SIG-M5 treated with dmso at 0.1 percent for 504 hours (cell line): ENCODE measurements around the gene HAO2.
"Not testable (repeated sequence)": the region's sequence is repeated elsewhere in the genome, so short reads cannot be mapped to it uniquely, and the experiment has no call there.

Experiments
- DNase-seq: peaks from one replicate; lab custom pipeline; 2025; ENCODE audit not compliant: unreplicated experiment; lab: John Stamatoyannopoulos, UW

The HAO2 gene

GRCh38 chr1:119341372-119341947, 27.1 kb upstream of the HAO2 start:
- no peak for DNase-seq

GRCh38 chr1:119345398-119345797, 23.2 kb upstream of the HAO2 start:
- DNase-seq = no peak

GRCh38 chr1:119347858-119348257, 20.7 kb upstream of the HAO2 start:
- DNase-seq = no peak

- no peak for DNase-seq
These were observed 19.6 kb upstream of the HAO2 start for GRCh38 chr1:119348941-119349340.

GRCh38 chr1:119350866-119351265, 17.7 kb upstream of the HAO2 start:
- DNase-seq = not testable (repeated sequence)

GRCh38 chr1:119351997-119352396, 16.6 kb upstream of the HAO2 start:
- no peak for DNase-seq

- no peak for DNase-seq
These were observed 14.7 kb upstream of the HAO2 start for GRCh38 chr1:119353836-119354235.

GRCh38 chr1:119358636-119359035, 9.9 kb upstream of the HAO2 start:
- no peak for DNase-seq

GRCh38 chr1:119359730-119360129, 8.9 kb upstream of the HAO2 start:
- DNase-seq = no peak

- no peak for DNase-seq
These were observed 7.4 kb upstream of the HAO2 start for GRCh38 chr1:119361205-119361604.

GRCh38 chr1:119361620-119362344, 6.8 kb upstream of the HAO2 start:
- DNase-seq = no peak

- DNase-seq = no peak
These were observed 5.4 kb upstream of the HAO2 start for GRCh38 chr1:119363162-119363561.

- no peak for DNase-seq
These were observed 3.9 kb upstream of the HAO2 start for GRCh38 chr1:119364640-119365039.

GRCh38 chr1:119366424-119366823, 2.2 kb upstream of the HAO2 start:
- DNase-seq = no peak

GRCh38 chr1:119367432-119368124, 1.0 kb upstream of the HAO2 start:
- DNase-seq = peak; percentile 22

GRCh38 chr1:119370748-119371147, 2.2 kb downstream of the HAO2 start:
- DNase-seq = no peak

GRCh38 chr1:119371815-119372214, 3.2 kb downstream of the HAO2 start:
- no peak for DNase-seq

GRCh38 chr1:119372503-119373086, 4.0 kb downstream of the HAO2 start:
- peak; percentile 47 for DNase-seq

- no peak for DNase-seq
These were observed 4.9 kb downstream of the HAO2 start for GRCh38 chr1:119373465-119373864.

GRCh38 chr1:119374208-119374874, 5.8 kb downstream of the HAO2 start:
- DNase-seq = no peak

GRCh38 chr1:119375366-119375765, 6.8 kb downstream of the HAO2 start:
- DNase-seq = no peak
